Measurements from ENCODE around the gene THAP6. TPM values are rescaled to one million over a fixed set of nuclear protein-coding genes. Genes with fewer than 3 reads are reported as not detected.
"Not testable (repeated sequence)": the region's sequence is repeated elsewhere in the genome, so short reads cannot be mapped to it uniquely, and the experiment has no call there.

The THAP6 gene
- total RNA-seq, 4 donors from 2014 or later = 5.3 to 17.9 (median 7.3) TPM

- Histone ChIP-seq H3K36me3 (peaks cover 0 to 16% (median 0%) of the 10 kb centered on the region in 3 donors), H3K4me1 (no peaks in the 10 kb centered on the region), H3K27me3 (no peaks in the 10 kb centered on the region), H3K27ac (no peak overlapping the region), H3K9me3 (no peaks in the 10 kb centered on the region), H3K4me3 (no peak overlapping the region)
- DNase-seq = no peak
- TF ChIP-seq, protein P1, sequence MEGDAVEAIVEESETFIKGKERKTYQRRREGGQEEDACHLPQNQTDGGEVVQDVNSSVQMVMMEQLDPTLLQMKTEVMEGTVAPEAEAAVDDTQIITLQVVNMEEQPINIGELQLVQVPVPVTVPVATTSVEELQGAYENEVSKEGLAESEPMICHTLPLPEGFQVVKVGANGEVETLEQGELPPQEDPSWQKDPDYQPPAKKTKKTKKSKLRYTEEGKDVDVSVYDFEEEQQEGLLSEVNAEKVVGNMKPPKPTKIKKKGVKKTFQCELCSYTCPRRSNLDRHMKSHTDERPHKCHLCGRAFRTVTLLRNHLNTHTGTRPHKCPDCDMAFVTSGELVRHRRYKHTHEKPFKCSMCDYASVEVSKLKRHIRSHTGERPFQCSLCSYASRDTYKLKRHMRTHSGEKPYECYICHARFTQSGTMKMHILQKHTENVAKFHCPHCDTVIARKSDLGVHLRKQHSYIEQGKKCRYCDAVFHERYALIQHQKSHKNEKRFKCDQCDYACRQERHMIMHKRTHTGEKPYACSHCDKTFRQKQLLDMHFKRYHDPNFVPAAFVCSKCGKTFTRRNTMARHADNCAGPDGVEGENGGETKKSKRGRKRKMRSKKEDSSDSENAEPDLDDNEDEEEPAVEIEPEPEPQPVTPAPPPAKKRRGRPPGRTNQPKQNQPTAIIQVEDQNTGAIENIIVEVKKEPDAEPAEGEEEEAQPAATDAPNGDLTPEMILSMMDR (IDR thresholded peaks at IDR 0.05) = no peak
- TF ChIP-seq POLR2A (IDR thresholded peaks at IDR 0.05) = no peak
- intact Hi-C loops (cut with DNase I) = no loop called here
Observed at GRCh38 chr4:75542824-75543223, 28.6 kb downstream of the THAP6 start.

- intact Hi-C loops (cut with DNase I) = not testable (repeated sequence)
- peaks cover 0 to 16% (median 0%) of the 10 kb centered on the region in 3 donors for H3K36me3 ChIP-seq
Observed at GRCh38 chr4:75544220-75544619, 29.9 kb downstream of the THAP6 start.

DNA sequence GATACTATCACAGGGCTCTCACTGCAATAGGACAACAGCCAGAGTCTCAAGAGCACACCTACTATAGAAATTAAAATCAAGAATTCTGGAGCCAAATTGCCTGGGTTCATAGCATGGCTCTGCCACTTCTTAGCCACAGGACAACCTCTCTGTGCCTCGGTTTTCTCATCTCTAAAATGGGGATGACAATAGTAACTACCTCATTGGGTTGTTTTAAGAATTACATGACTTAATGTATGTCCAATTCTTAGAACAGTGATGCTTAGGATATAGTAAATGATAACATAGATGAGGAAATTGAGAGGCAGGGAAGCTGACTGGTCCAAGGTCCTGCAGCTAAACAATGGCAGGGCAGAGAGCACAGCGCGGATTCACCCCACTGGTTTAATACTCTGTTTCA lies 30.6 kb downstream of the THAP6 start:
- no peaks in the 10 kb centered on the region for H3K27me3 ChIP-seq
- H3K4me3 ChIP-seq = no peak overlapping the region
- peaks cover 0 to 16% (median 0%) of the 10 kb centered on the region in 3 donors for H3K36me3 ChIP-seq
- no peak for DNase-seq
- no peaks in the 10 kb centered on the region for H3K4me1 ChIP-seq
- TF ChIP-seq, protein P1 (IDR thresholded peaks at IDR 0.05) = no peak
- no peak for TF ChIP-seq POLR2A (IDR thresholded peaks at IDR 0.05)
- whole genome bisulfite sequencing, 2 donors = 81 to 98% methylated on average over 3 of the region's 3 CpGs
- H3K27ac ChIP-seq = no peak overlapping the region
- intact Hi-C loops (cut with DNase I) = no loop called here
- no peaks in the 10 kb centered on the region for H3K9me3 ChIP-seq

More at GRCh38 chr4:75544220-75544619, 29.9 kb downstream of the THAP6 start:
- not testable (repeated sequence) for H3K9me3 ChIP-seq, H3K27ac ChIP-seq, H3K27me3 ChIP-seq, DNase-seq, H3K4me3 ChIP-seq, H3K4me1 ChIP-seq
- WGBS, 2 donors = 86 to 87% methylated on average over 8 of the region's 8 CpGs

- no peak for TF ChIP-seq POLR2A (IDR thresholded peaks at IDR 0.05)
- TF ChIP-seq, protein P1 (IDR thresholded peaks at IDR 0.05) = no peak
Observed at GRCh38 chr4:75545526-75545925, 31.3 kb downstream of the THAP6 start.

GRCh38 chr4:75547647-75548387 lies 33.5 kb downstream of the THAP6 start:
- Histone ChIP-seq H3K4me1 (no peaks in the 10 kb centered on the region), H3K27ac (no peak overlapping the region), H3K9me3 (no peaks in the 10 kb centered on the region), H3K36me3 (peaks cover 0 to 16% (median 0%) of the 10 kb centered on the region in 3 donors), H3K27me3 (no peaks in the 10 kb centered on the region), H3K4me3 (no peak overlapping the region)
- no peak for TF ChIP-seq POLR2A (IDR thresholded peaks at IDR 0.05)
- TF ChIP-seq, protein P1 (IDR thresholded peaks at IDR 0.05) = no peak
- intact Hi-C loops (cut with DNase I) = no loop called here
- DNase-seq = no peak
- WGBS, 2 donors = 56 to 70% methylated on average over 12 to 15 of the region's 15 CpGs

More at GRCh38 chr4:75545526-75545925, 31.3 kb downstream of the THAP6 start:
- Histone ChIP-seq H3K27me3 (no peaks in the 10 kb centered on the region), H3K4me1 (no peaks in the 10 kb centered on the region), H3K9me3 (no peaks in the 10 kb centered on the region), H3K27ac (no peak overlapping the region), H3K4me3 (no peak overlapping the region), H3K36me3 (peaks cover 0 to 16% (median 0%) of the 10 kb centered on the region in 3 donors)
- intact Hi-C loops (cut with DNase I) = no loop called here
- no peak for DNase-seq
- WGBS, 2 donors = 80 to 100% methylated on average over 1 of the region's 5 CpGs

All from esophagus squamous epithelium (tissue), 5 donors.